Erythroblast (primary cell): ENCODE measurements around the gene ZCCHC24.
"Not testable (repeated sequence)": the region's sequence is repeated elsewhere in the genome, so short reads cannot be mapped to it uniquely, and the experiment has no call there.

Experiments used
- DNase-seq, 2 experiments: peaks; one replicate each; lab custom pipeline; 2025; lab: John Stamatoyannopoulos, UW
- GATA1 ChIP-seq: IDR thresholded peaks from 2 replicates; pipeline ENCODE4 v1.6.1; 2011; ENCODE audit warnings: low read depth, mild to moderate bottlenecking, control low read depth, low read length, moderate library complexity
- POLR2A ChIP-seq: IDR thresholded peaks from 2 replicates; pipeline ENCODE4 v1.6.1; 2011; ENCODE audit warnings: mild to moderate bottlenecking, low read length

ZCCHC24 gene

GRCh38 chr10:79347226-79347893 is 98.1 kb downstream of the ZCCHC24 start, which contains the start of gene PPIF:
TSS of gene PPIF (plus strand) at chr10:79347469. CDS start at chr10:79347549, 80 bp downstream.
- TF ChIP-seq POLR2A (peak; percentile 76), GATA1 (no peak)
- peak; percentile 94 to 96 for DNase-seq

GRCh38 chr10:79346388-79347225 is 98.8 kb downstream of the ZCCHC24 start:
- DNase-seq = peak in 1 of 2 experiments; percentile 45
- TF ChIP-seq GATA1 (no peak), POLR2A (no peak)

- no peak for TF ChIP-seq POLR2A
These were observed 99.4 kb downstream of the ZCCHC24 start for GRCh38 chr10:79346012-79346340.

GRCh38 chr10:79345241-79346011 is 100.0 kb downstream of the ZCCHC24 start:
- peak; percentile 60 to 68 for DNase-seq
- TF ChIP-seq GATA1 (no peak), POLR2A (no peak)

More at GRCh38 chr10:79346012-79346340, 99.4 kb downstream of the ZCCHC24 start:
- no peak for DNase-seq

- TF ChIP-seq POLR2A (no peak), GATA1 (no peak)
These were observed 100.8 kb downstream of the ZCCHC24 start for GRCh38 chr10:79344502-79345195.

GRCh38 chr10:79342811-79343561 is 102.4 kb downstream of the ZCCHC24 start:
- no peak for TF ChIP-seq GATA1
- no peak for TF ChIP-seq POLR2A
- peak; percentile 29 to 40 for DNase-seq

More at GRCh38 chr10:79344502-79345195, 100.8 kb downstream of the ZCCHC24 start:
- no peak for DNase-seq

GRCh38 chr10:79342295-79342761 is 103.1 kb downstream of the ZCCHC24 start:
- peak in 1 of 2 experiments; percentile 22 for DNase-seq
- TF ChIP-seq GATA1 (no peak), POLR2A (no peak)

- no peak for TF ChIP-seq GATA1
- DNase-seq = no peak
These were observed 104.7 kb downstream of the ZCCHC24 start for GRCh38 chr10:79340646-79341244.

GRCh38 chr10:79339266-79339665 is 106.2 kb downstream of the ZCCHC24 start:
- DNase-seq = no peak
- TF ChIP-seq POLR2A (no peak), GATA1 (no peak)

GRCh38 chr10:79337783-79338469 is 107.5 kb downstream of the ZCCHC24 start:
- not testable (repeated sequence) for DNase-seq

GRCh38 chr10:79336739-79337138 is 108.7 kb downstream of the ZCCHC24 start:
- no peak for DNase-seq
- TF ChIP-seq POLR2A (no peak), GATA1 (no peak)

- DNase-seq = no peak
- TF ChIP-seq POLR2A (no peak), GATA1 (no peak)
These were observed 109.1 kb downstream of the ZCCHC24 start for GRCh38 chr10:79336276-79336675.
